Measurements from ENCODE around the gene USO1. TPM values are rescaled to one million over a fixed set of nuclear protein-coding genes. Genes with fewer than 3 reads are reported as not detected.
A peak's percentile ranks its signal among the peaks of the same experiment; 100 is the strongest.
"Not testable (repeated sequence)": the region's sequence is repeated elsewhere in the genome, so short reads cannot be mapped to it uniquely, and the experiment has no call there.

USO1 gene
- total and polyA plus RNA-seq, 3 experiments from 2014 or later, result 33.5 to 41.5 (median 39.9) TPM

- no peak for DNase-seq
- Histone ChIP-seq H3K9me3 (ENCODE audit: low read length) (no peaks in the 10 kb centered on the region), H3K4me3 (ENCODE audit: low read length) (no peak overlapping the region), H3K36me3 (ENCODE audit: insufficient read depth, low read length) (no peaks in the 10 kb centered on the region), H3K27me3 (ENCODE audit: insufficient read depth, low read length, poor library complexity, severe bottlenecking) (no peaks in the 10 kb centered on the region), H3K27ac (ENCODE audit: low read depth, low read length) (no peak overlapping the region), H3K4me1 (ENCODE audit: insufficient read depth, low read length) (no peaks in the 10 kb centered on the region)
- ChIA-PET POLR2A (no interaction called here), CTCF (no interaction called here)
- Mint-ChIP-seq H3K4me3 (no peak overlapping the region), H3K27me3 (no peaks in the 10 kb centered on the region), H3K4me1 (no peaks in the 10 kb centered on the region), H3K9me3 (no peaks in the 10 kb centered on the region), H3K36me3 (peaks cover 0 to 4% (median 0%) of the 10 kb centered on the region in 3 donors), H3K27ac (no peak overlapping the region)
These were observed 109.9 kb downstream of the USO1 start for GRCh38 chr4:75834095-75834771.

GRCh38 chr4:75834772-75835154 is 110.4 kb downstream of the USO1 start:
- Histone ChIP-seq H3K27ac (ENCODE audit: low read depth, low read length) (no peak overlapping the region), H3K27me3 (ENCODE audit: insufficient read depth, low read length, poor library complexity, severe bottlenecking) (no peaks in the 10 kb centered on the region), H3K4me1 (ENCODE audit: insufficient read depth, low read length) (no peaks in the 10 kb centered on the region), H3K9me3 (ENCODE audit: low read length) (no peaks in the 10 kb centered on the region), H3K4me3 (ENCODE audit: low read length) (no peak overlapping the region), H3K36me3 (ENCODE audit: insufficient read depth, low read length) (no peaks in the 10 kb centered on the region)
- no peak overlapping the region for H3K4me3 Mint-ChIP-seq
- DNase-seq, result no peak
- ChIA-PET POLR2A (no interaction called here), CTCF (no interaction called here)
- no peaks in the 10 kb centered on the region for H3K4me1 Mint-ChIP-seq
- no peaks in the 10 kb centered on the region for H3K9me3 Mint-ChIP-seq
- no peaks in the 10 kb centered on the region for H3K27me3 Mint-ChIP-seq
- no peak overlapping the region for H3K27ac Mint-ChIP-seq
- peaks cover 0 to 4% (median 0%) of the 10 kb centered on the region in 3 donors for H3K36me3 Mint-ChIP-seq

- Histone ChIP-seq H3K27me3 (ENCODE audit: insufficient read depth, low read length, poor library complexity, severe bottlenecking) (no peaks in the 10 kb centered on the region), H3K9me3 (ENCODE audit: low read length) (no peaks in the 10 kb centered on the region), H3K4me1 (ENCODE audit: insufficient read depth, low read length) (no peaks in the 10 kb centered on the region), H3K4me3 (ENCODE audit: low read length) (no peak overlapping the region), H3K36me3 (ENCODE audit: insufficient read depth, low read length) (no peaks in the 10 kb centered on the region), H3K27ac (ENCODE audit: low read depth, low read length) (no peak overlapping the region)
- Mint-ChIP-seq H3K4me3 (no peak overlapping the region), H3K27ac (peak overlapping the region in 2 of 8 donors; percentile 8 to 41), H3K27me3 (no peaks in the 10 kb centered on the region), H3K4me1 (no peaks in the 10 kb centered on the region), H3K36me3 (no peaks in the 10 kb centered on the region), H3K9me3 (no peaks in the 10 kb centered on the region)
- ChIA-PET POLR2A (no interaction called here), CTCF (no interaction called here)
- no peak for DNase-seq
These were observed 117.5 kb downstream of the USO1 start for GRCh38 chr4:75841641-75842520.

GRCh38 chr4:75843596-75843995 is 119.2 kb downstream of the USO1 start:
- no peak overlapping the region for H3K4me3 Mint-ChIP-seq
- H3K9me3 Mint-ChIP-seq, result no peaks in the 10 kb centered on the region
- no peaks in the 10 kb centered on the region for H3K36me3 ChIP-seq (ENCODE audit: insufficient read depth, low read length)
- CTCF ChIA-PET, result no interaction called here
- peaks cover 0 to 3% (median 0%) of the 10 kb centered on the region in 3 donors for H3K4me1 Mint-ChIP-seq
- H3K36me3 Mint-ChIP-seq, result no peaks in the 10 kb centered on the region
- H3K9me3 ChIP-seq (ENCODE audit: low read length), result no peaks in the 10 kb centered on the region
- no peak for DNase-seq
- peaks cover 0 to 3% of the 10 kb centered on the region in 2 donors for H3K27me3 Mint-ChIP-seq
- no peaks in the 10 kb centered on the region for H3K27me3 ChIP-seq (ENCODE audit: insufficient read depth, low read length, poor library complexity, severe bottlenecking)
- POLR2A ChIA-PET, result no interaction called here
- H3K4me1 ChIP-seq (ENCODE audit: insufficient read depth, low read length), result no peaks in the 10 kb centered on the region
- H3K27ac ChIP-seq (ENCODE audit: low read depth, low read length), result no peak overlapping the region
- no peak overlapping the region for H3K4me3 ChIP-seq (ENCODE audit: low read length)
- H3K27ac Mint-ChIP-seq, result no peak overlapping the region

GRCh38 chr4:75844151-75844662 is 119.8 kb downstream of the USO1 start:
- H3K36me3 Mint-ChIP-seq, result no peaks in the 10 kb centered on the region

GRCh38 chr4:75845992-75846391 is 121.6 kb downstream of the USO1 start:
- Histone ChIP-seq H3K27me3 (ENCODE audit: insufficient read depth, low read length, poor library complexity, severe bottlenecking) (peaks cover 4% of the 10 kb centered on the region), H3K27ac (ENCODE audit: low read depth, low read length) (no peak overlapping the region), H3K4me3 (ENCODE audit: low read length) (no peak overlapping the region), H3K36me3 (ENCODE audit: insufficient read depth, low read length) (no peaks in the 10 kb centered on the region), H3K4me1 (ENCODE audit: insufficient read depth, low read length) (no peaks in the 10 kb centered on the region), H3K9me3 (ENCODE audit: low read length) (no peaks in the 10 kb centered on the region)
- DNase-seq, result no peak
- ChIA-PET CTCF (no interaction called here), POLR2A (no interaction called here)
- Mint-ChIP-seq H3K27ac (peak overlapping the region in 1 of 8 donors; percentile 17), H3K4me1 (peaks cover 0 to 3% (median 0%) of the 10 kb centered on the region in 3 donors), H3K9me3 (no peaks in the 10 kb centered on the region), H3K36me3 (peaks cover 0 to 4% (median 0%) of the 10 kb centered on the region in 3 donors), H3K27me3 (peaks cover 5 to 15% of the 10 kb centered on the region in 2 donors), H3K4me3 (no peak overlapping the region)

More at GRCh38 chr4:75844151-75844662, 119.8 kb downstream of the USO1 start:
- DNase-seq, result no peak
- peaks cover under 1% of the 10 kb centered on the region for H3K27me3 ChIP-seq (ENCODE audit: insufficient read depth, low read length, poor library complexity, severe bottlenecking)
- Mint-ChIP-seq H3K9me3 (no peaks in the 10 kb centered on the region), H3K27me3 (peaks cover 1 to 7% of the 10 kb centered on the region in 2 donors), H3K4me3 (no peak overlapping the region), H3K27ac (no peak overlapping the region), H3K4me1 (peaks cover 0 to 3% (median 0%) of the 10 kb centered on the region in 3 donors)
- no peaks in the 10 kb centered on the region for H3K9me3 ChIP-seq (ENCODE audit: low read length)
- no peaks in the 10 kb centered on the region for H3K4me1 ChIP-seq (ENCODE audit: insufficient read depth, low read length)
- no peak overlapping the region for H3K27ac ChIP-seq (ENCODE audit: low read depth, low read length)
- H3K36me3 ChIP-seq (ENCODE audit: insufficient read depth, low read length), result no peaks in the 10 kb centered on the region
- ChIA-PET POLR2A (no interaction called here), CTCF (no interaction called here)
- no peak overlapping the region for H3K4me3 ChIP-seq (ENCODE audit: low read length)

- H3K36me3 Mint-ChIP-seq; H3K9me3 Mint-ChIP-seq; H3K27ac Mint-ChIP-seq; H3K27me3 ChIP-seq (ENCODE audit: insufficient read depth, low read length, poor library complexity, severe bottlenecking); H3K27ac ChIP-seq (ENCODE audit: low read depth, low read length); H3K9me3 ChIP-seq (ENCODE audit: low read length); H3K36me3 ChIP-seq (ENCODE audit: insufficient read depth, low read length); POLR2A ChIA-PET; H3K4me1 Mint-ChIP-seq; H3K4me3 Mint-ChIP-seq; H3K4me3 ChIP-seq (ENCODE audit: low read length); H3K4me1 ChIP-seq (ENCODE audit: insufficient read depth, low read length): not testable (repeated sequence)
- peaks cover 5 to 23% of the 10 kb centered on the region in 2 donors for H3K27me3 Mint-ChIP-seq
- peak in 2 of 5 donors; percentile 32 to 38 for DNase-seq
- CTCF ChIA-PET, result interaction anchor here (0.8 to 1.7 kb wide), 21 partner anchors 9 to 975 kb away, joined by 3 to 18 read pairs (median 3); no protein-coding TSS in a partner anchor
These were observed 123.9 kb downstream of the USO1 start for GRCh38 chr4:75848171-75848760.

- CTCF ChIA-PET, result interaction anchor here (1.0 to 1.4 kb wide), 4 partner anchors 38 to 268 kb away, joined by 3 to 5 read pairs (median 3); no protein-coding TSS in a partner anchor
- Mint-ChIP-seq H3K27me3 (peaks cover 5 to 27% of the 10 kb centered on the region in 2 donors), H3K27ac (no peak overlapping the region), H3K36me3 (peaks cover 0 to 4% (median 0%) of the 10 kb centered on the region in 3 donors), H3K9me3 (no peaks in the 10 kb centered on the region), H3K4me1 (peaks cover 0 to 3% (median 0%) of the 10 kb centered on the region in 3 donors), H3K4me3 (no peak overlapping the region)
- no peak for DNase-seq
- peaks cover 4% of the 10 kb centered on the region for H3K27me3 ChIP-seq (ENCODE audit: insufficient read depth, low read length, poor library complexity, severe bottlenecking)
- H3K36me3 ChIP-seq (ENCODE audit: insufficient read depth, low read length), result no peaks in the 10 kb centered on the region
- no peaks in the 10 kb centered on the region for H3K4me1 ChIP-seq (ENCODE audit: insufficient read depth, low read length)
- POLR2A ChIA-PET, result no interaction called here
- no peak overlapping the region for H3K27ac ChIP-seq (ENCODE audit: low read depth, low read length)
- no peaks in the 10 kb centered on the region for H3K9me3 ChIP-seq (ENCODE audit: low read length)
- no peak overlapping the region for H3K4me3 ChIP-seq (ENCODE audit: low read length)
These were observed 124.5 kb downstream of the USO1 start for GRCh38 chr4:75848891-75849290.

Measured in CD8-positive, alpha-beta memory T cell (primary cell).